H1 (cell line): ENCODE measurements around the gene MED6. TPM values are rescaled to one million over a fixed set of nuclear protein-coding genes. Genes with fewer than 3 reads are reported as not detected.
A peak's percentile ranks its signal among the peaks of the same experiment; 100 is the strongest.

Experiments
- CTCF ChIA-PET: fragments of 300-600 bp; sonication (Branson Sonifier 250); formaldehyde crosslinking; loops from one replicate; lab custom pipeline; 2021; ENCODE audit not compliant: partially characterized antibody; lab: Charles Lee
- POLR2A ChIA-PET: fragments of 300-600 bp; sonication (Branson Sonifier 250); formaldehyde crosslinking; loops from one replicate; lab custom pipeline; 2021; ENCODE audit warnings: inconsistent platforms; ENCODE audit not compliant: partially characterized antibody; lab: Charles Lee
- DNase-seq, 2 experiments: peaks; one replicate each; pipeline versions ENCODE4 v3.0.0 to v3.0.0-alpha.2; 2010 to 2022; ENCODE audit warnings: low spot score in 2 of 2, low read depth in 1 of 2, mixed read lengths in 1 of 2
- FAIRE-seq: peaks from 2 replicates; lab custom pipeline; 2011; peaks lifted over from hg19 to GRCh38; lab: Jason Lieb, UNC
- H2AFZ ChIP-seq: 2 replicates; pipeline ENCODE4 v1.8.1; 2012; ENCODE audit warnings: low read length, inconsistent platforms
- H2AK5ac ChIP-seq: 2 replicates; pipeline ENCODE4 v1.6.1; 2013; ENCODE audit warnings: low read depth, low read length
- H2BK120ac ChIP-seq: replicated peaks from 2 replicates; pipeline ENCODE3; 2013; ENCODE audit warnings: low read depth, low read length, inconsistent platforms
- H2BK12ac ChIP-seq: 2 replicates; pipeline ENCODE4 v1.6.1; 2013; ENCODE audit warnings: low read depth, low read length
- H2BK15ac ChIP-seq: 2 replicates; pipeline ENCODE4 v1.6.1; 2013; ENCODE audit warnings: low read length
- H2BK20ac ChIP-seq: 2 replicates; pipeline ENCODE4 v1.6.1; 2013; ENCODE audit warnings: low read length
- H2BK5ac ChIP-seq: 2 replicates; pipeline ENCODE4 v1.6.1; 2013; ENCODE audit warnings: low read depth, low read length
- H3K14ac ChIP-seq: 2 replicates; pipeline ENCODE4 v1.6.1; 2013; ENCODE audit warnings: inconsistent platforms; ENCODE audit not compliant: insufficient read length
- H3K18ac ChIP-seq: 2 replicates; pipeline ENCODE4 v1.6.1; 2013; ENCODE audit warnings: low read length; ENCODE audit errors: extremely low read depth
- H3K23ac ChIP-seq: 2 replicates; pipeline ENCODE4 v1.6.1; 2013; ENCODE audit warnings: inconsistent platforms; ENCODE audit not compliant: insufficient read length
- H3K23me2 ChIP-seq: 2 replicates; pipeline ENCODE4 v1.6.1; 2013; ENCODE audit warnings: low read depth, low read length
- H3K27ac ChIP-seq: 2 replicates; pipeline ENCODE4 v1.6.1; 2011; ENCODE audit warnings: low read depth, low read length, inconsistent platforms
- H3K27me3 ChIP-seq, 4 experiments: replicated peaks in 1 of 4; 1 replicate in 1 of 4; 2 replicates in 3 of 4; pipeline versions ENCODE4 v1.6.1 to v1.8.1; 2011 to 2013; ENCODE audit warnings: low read length in 3 of 4, mild to moderate bottlenecking in 3 of 4, inconsistent platforms in 2 of 4, mixed read lengths in 2 of 4, moderate library complexity in 1 of 4; ENCODE audit not compliant: control insufficient read depth in 3 of 4, insufficient read depth in 3 of 4; ENCODE audit errors: extremely low read depth in 1 of 4
- H3K36me3 ChIP-seq, 4 experiments: 2 replicates each; pipeline versions ENCODE4 v1.6.1 to v1.8.1; 2011 to 2013; ENCODE audit warnings: mild to moderate bottlenecking in 4 of 4, low read length in 3 of 4, moderate library complexity in 2 of 4, control low read depth in 1 of 4, inconsistent platforms in 1 of 4; ENCODE audit not compliant: insufficient read depth in 4 of 4, control insufficient read depth in 2 of 4
- H3K4ac ChIP-seq: replicated peaks from 2 replicates; pipeline ENCODE3; 2013; ENCODE audit warnings: low read length, low read depth, mixed read lengths, inconsistent platforms; ENCODE audit not compliant: insufficient read length
- H3K4me1 ChIP-seq, 4 experiments: replicated peaks in 1 of 4; 1 replicate in 1 of 4; 2 replicates in 3 of 4; pipeline versions ENCODE4 v1.6.1 to v1.8.1; 2011 to 2013; ENCODE audit warnings: low read length in 3 of 4, inconsistent platforms in 2 of 4, mixed read lengths in 1 of 4; ENCODE audit not compliant: insufficient read depth in 4 of 4, control insufficient read depth in 3 of 4
- H3K4me2 ChIP-seq, 2 experiments: 2 replicates each; pipeline versions ENCODE4 v1.6.1 to v1.8.1; 2011 to 2013; ENCODE audit warnings: low read depth in 2 of 2, low read length in 2 of 2, control low read depth in 1 of 2, inconsistent platforms in 1 of 2, mild to moderate bottlenecking in 1 of 2; ENCODE audit not compliant: insufficient read depth in 1 of 2
- H3K4me3 ChIP-seq, 4 experiments: fragments of 200-600, 300-600 bp in 1 of 4; sonication (generic), shearing (Covaris generic), sonication (Bioruptor Twin) in 1 of 4; 2 replicates each; pipeline versions ENCODE4 v1.5.1 to v1.8.1; 2011 to 2016; ENCODE audit warnings: low read length in 4 of 4, low read depth in 3 of 4, control low read depth in 2 of 4, inconsistent platforms in 2 of 4, mild to moderate bottlenecking in 2 of 4, mixed read lengths in 1 of 4, moderate library complexity in 1 of 4; ENCODE audit not compliant: insufficient read depth in 2 of 4; ENCODE audit errors: extremely low read depth in 1 of 4
- H3K56ac ChIP-seq: replicated peaks from 2 replicates; pipeline ENCODE3; 2013; ENCODE audit warnings: low read depth, mild to moderate bottlenecking, mixed read lengths, low read length, inconsistent platforms; ENCODE audit not compliant: insufficient read length
- H3K79me1 ChIP-seq: 2 replicates; pipeline ENCODE4 v1.6.1; 2013; ENCODE audit warnings: low read depth, low read length, control low read depth
- H3K79me2 ChIP-seq, 2 experiments: 2 replicates each; pipeline versions ENCODE4 v1.6.1 to v1.8.1; 2012 to 2013; ENCODE audit warnings: low read length in 2 of 2, mild to moderate bottlenecking in 2 of 2, inconsistent platforms in 1 of 2; ENCODE audit not compliant: insufficient read depth in 2 of 2, control insufficient read depth in 1 of 2
- H3K9ac ChIP-seq, 4 experiments: replicated peaks in 1 of 4; 1 replicate in 1 of 4; 2 replicates in 3 of 4; pipeline versions ENCODE4 v1.6.1 to v1.8.1; 2011 to 2013; ENCODE audit warnings: low read depth in 3 of 4, low read length in 3 of 4, control low read depth in 2 of 4, mild to moderate bottlenecking in 2 of 4, moderate library complexity in 2 of 4, inconsistent platforms in 1 of 4; ENCODE audit errors: extremely low read depth in 1 of 4
- H3K9me3 ChIP-seq, 2 experiments: 2 replicates each; pipeline versions ENCODE4 v1.6.1 to v1.8.1; 2012 to 2013; ENCODE audit warnings: mild to moderate bottlenecking in 2 of 2, moderate library complexity in 2 of 2, control low read depth in 1 of 2, inconsistent platforms in 1 of 2, low read depth in 1 of 2, low read length in 1 of 2, mixed read lengths in 1 of 2; ENCODE audit not compliant: insufficient read depth in 2 of 2
- H4K20me1 ChIP-seq, 2 experiments: replicated peaks in 1 of 2; 2 replicates each; pipeline versions ENCODE3 to v1.8.1; 2011 to 2013; ENCODE audit warnings: inconsistent platforms in 2 of 2, low read length in 2 of 2, mild to moderate bottlenecking in 1 of 2; ENCODE audit not compliant: insufficient read depth in 2 of 2, control insufficient read depth in 1 of 2
- H4K5ac ChIP-seq: 2 replicates; pipeline ENCODE4 v1.6.1; 2013; ENCODE audit warnings: low read length, low read depth, mixed read lengths, inconsistent platforms; ENCODE audit not compliant: insufficient read length
- H4K8ac ChIP-seq: 2 replicates; pipeline ENCODE4 v1.8.0; 2013; ENCODE audit warnings: mild to moderate bottlenecking, moderate library complexity, low read length, inconsistent platforms; ENCODE audit not compliant: insufficient read depth; ENCODE audit errors: extremely low read depth
- H4K91ac ChIP-seq: replicated peaks from 2 replicates; pipeline ENCODE3; 2013; ENCODE audit warnings: low read length, mixed read lengths, inconsistent platforms; ENCODE audit not compliant: insufficient read length
- BRCA1 ChIP-seq: IDR thresholded peaks from 2 replicates; pipeline ENCODE4 v1.6.1; 2012; ENCODE audit warnings: low read depth, low read length, improper control_type of control experiment
- CHD2 ChIP-seq: IDR thresholded peaks from 2 replicates; pipeline ENCODE4 v1.6.1; 2012; ENCODE audit warnings: low read length, improper control_type of control experiment
- JUND ChIP-seq: IDR thresholded peaks from 2 replicates; pipeline ENCODE4 v1.6.1; 2011; ENCODE audit warnings: mild to moderate bottlenecking, improper control_type of control experiment, low read length
- SP1 ChIP-seq: IDR thresholded peaks from 2 replicates; pipeline ENCODE4 v1.6.1; 2011; ENCODE audit warnings: low read depth, low read length
- WGBS, 2 experiments: shearing (Covaris generic) in 1 of 2; methylation state at CpG; one replicate each; pipeline versions ENCODE4 v1.1.6 to v1.1.7; 2013 to 2015; ENCODE audit warnings: low lambda C conversion rate in 2 of 2, mixed read lengths in 2 of 2, inconsistent platforms in 1 of 2, low coverage in 1 of 2, missing lambda C conversion rate in 1 of 2; ENCODE audit not compliant: insufficient replicate concordance in 2 of 2, insufficient coverage in 1 of 2, insufficient read length in 1 of 2; ENCODE audit errors: extremely low coverage in 1 of 2, missing lambda C conversion rate in 1 of 2; 5-methylcytosine and 5-hydroxymethylcytosine counted together
- polyA plus RNA-seq, 7 experiments: library from polyadenylated mRNA; depleted of rRNA in 3 of 7; stranded (reverse) in 5 of 7; unstranded in 2 of 7; fragments of >200 nt in 5 of 7; fragments of 200-250 nt in 2 of 7; gene quantifications; 1 replicate in 5 of 7; 2 replicates in 1 of 7; 4 replicates in 1 of 7; pipeline versions ENCODE4 v1.2.1 to v1.2.3, GENCODE V29; 2011 to 2013; ENCODE audit warnings: missing spikeins in 2 of 7, mixed read lengths in 2 of 7
- total RNA-seq: library from RNA; stranded (reverse); fragmentation: NEBNext Ultra II Directional; extraction: Animal tissue kit (Norgen Biotek cat#: 25700); gene quantifications from 2 replicates; pipeline ENCODE4 v1.2.1, GENCODE V29; 2021
- TF ChIP-seq, protein P1 (sequence below): IDR thresholded peaks from 2 replicates; pipeline ENCODE4 v1.6.1; 2011; ENCODE audit warnings: low read length, improper control_type of control experiment

Gene MED6
- total and polyA plus RNA-seq, 2 of the 8 experiments (the other 6 are each of a cell fraction or from before 2014, with no cell fraction given) = 33.1 to 39.7 TPM

DNA sequence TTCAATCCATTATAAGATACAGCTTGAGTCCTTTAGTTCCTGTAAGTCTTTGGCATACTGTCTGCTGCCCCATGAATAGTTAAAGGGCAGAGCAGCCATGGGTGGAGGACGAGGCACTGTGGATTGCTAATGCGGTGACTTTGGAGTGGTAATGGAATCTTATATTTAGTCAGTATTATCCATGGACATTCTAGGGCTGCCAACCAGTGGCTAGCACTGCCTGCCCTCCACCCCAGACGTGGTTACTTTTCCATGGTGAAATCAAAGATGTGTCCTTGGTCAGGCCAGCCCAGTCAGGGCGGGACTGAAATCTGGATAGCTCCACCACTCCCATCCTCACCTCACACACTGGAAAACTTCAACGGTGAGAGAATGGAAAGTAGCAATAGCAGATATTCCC lies 43.5 kb upstream of the MED6 start:
- Histone ChIP-seq H3K9me3 (no peaks in the 10 kb centered on the region), H4K8ac (no peak overlapping the region), H2BK120ac (peak overlapping the region; percentile 58), H4K5ac (no peak overlapping the region), H2BK12ac (no peak overlapping the region), H3K4me1 (peaks cover 20 to 44% (median 30%) of the 10 kb centered on the region in 4 experiments; a peak in 6 of 7 replicates), H4K20me1 (no peaks in the 10 kb centered on the region), H3K36me3 (peaks cover 0 to 5% (median 0%) of the 10 kb centered on the region in 4 experiments; a peak in 1 of 8 replicates), H3K9ac (peak overlapping the region in 1 of 4 experiments; percentile 6; a peak in 2 of 7 replicates), H3K27ac (no peak overlapping the region), H4K91ac (peak overlapping the region; percentile 39), H2BK15ac (peak overlapping the region; percentile 54; the same call in 1 of the 2 replicates), H2AK5ac (0 out of 2 replicates have a peak overlapping the region, but pooled peaks have one; percentile 18), H2AFZ (no peak overlapping the region), H3K4me3 (peak overlapping the region; percentile 84 to 98 (median 90); a peak in 7 of 8 replicates), H3K18ac (peak overlapping the region; percentile 48; the same call in 1 of the 2 replicates), H2BK20ac (0 out of 2 replicates have a peak overlapping the region, but pooled peaks have one; percentile 13), H3K14ac (no peak overlapping the region), H3K79me1 (peaks cover 12% of the 10 kb centered on the region), H3K4ac (no peak overlapping the region), H3K23me2 (peaks cover 15% of the 10 kb centered on the region), H3K4me2 (peak overlapping the region; percentile 93 to 96), H3K23ac (no peak overlapping the region), H3K27me3 (no peaks in the 10 kb centered on the region), H2BK5ac (peak overlapping the region; percentile 11; the same call in 1 of the 2 replicates), H3K56ac (no peak overlapping the region), H3K79me2 (peaks cover 27 to 91% of the 10 kb centered on the region in 2 experiments)
- 62% methylated on average over 5 of the region's 5 CpGs; no CpG with 5 or more reads in 1 of the 2 experiments for WGBS, 2 experiments
- DNase-seq = no peak
- ChIA-PET CTCF (interaction anchor here (0.9 to 3.4 kb wide), 3 partner anchors 10 to 70 kb away, joined by 3 to 15 read pairs (median 4); no protein-coding TSS in a partner anchor), POLR2A (interaction anchor here (0.7 to 7.3 kb wide), 11 partner anchors 12 to 263 kb away, joined by 3 to 116 read pairs (median 4); partner anchors contain the start of genes MAP3K9 and PCNX1)
- peak; percentile 7 for FAIRE-seq
- TF ChIP-seq SP1 = no peak
- TF ChIP-seq CHD2 = no peak
- TF ChIP-seq, protein P1, sequence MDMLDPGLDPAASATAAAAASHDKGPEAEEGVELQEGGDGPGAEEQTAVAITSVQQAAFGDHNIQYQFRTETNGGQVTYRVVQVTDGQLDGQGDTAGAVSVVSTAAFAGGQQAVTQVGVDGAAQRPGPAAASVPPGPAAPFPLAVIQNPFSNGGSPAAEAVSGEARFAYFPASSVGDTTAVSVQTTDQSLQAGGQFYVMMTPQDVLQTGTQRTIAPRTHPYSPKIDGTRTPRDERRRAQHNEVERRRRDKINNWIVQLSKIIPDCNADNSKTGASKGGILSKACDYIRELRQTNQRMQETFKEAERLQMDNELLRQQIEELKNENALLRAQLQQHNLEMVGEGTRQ = no peak
- no peak for TF ChIP-seq JUND
- TF ChIP-seq BRCA1 = no peak
